HL-60 (cell line): ENCODE data around the gene STX1A.

Source experiments
- DNase-seq, 2 experiments: peaks; one replicate each; pipeline ENCODE4 v3.0.0-alpha.2; 2010 to 2020; ENCODE audit warnings: low read depth in 1 of 2, low spot score in 1 of 2
- H3K27ac ChIP-seq: fragments of 250-450 bp; sonication (Bioruptor Pico); replicated peaks from 2 replicates; pipeline ENCODE4 v1.5.1; 2020; ENCODE audit warnings: mild to moderate bottlenecking, moderate library complexity
- H3K27me3 ChIP-seq: fragments of 250-450 bp; sonication (Bioruptor Pico); 2 replicates; pipeline ENCODE4 v1.5.1; 2021; ENCODE audit warnings: mild to moderate bottlenecking, moderate library complexity; ENCODE audit not compliant: insufficient read depth, poor library complexity, severe bottlenecking
- H3K4me3 ChIP-seq: replicated peaks from 2 replicates; pipeline ENCODE4 v1.5.1; 2011; ENCODE audit warnings: mild to moderate bottlenecking, control low read depth, low read length; ENCODE audit not compliant: insufficient read depth
- CTCF ChIP-seq: IDR thresholded peaks from one replicate; pipeline ENCODE4 v1.5.1; 2011; ENCODE audit warnings: low read length, control low read depth, inconsistent platforms; ENCODE audit not compliant: insufficient read depth
- GABPA ChIP-seq: IDR thresholded peaks from 2 replicates; pipeline ENCODE4 v1.6.1; 2012; ENCODE audit warnings: low read depth
- POLR2AphosphoS5 ChIP-seq: IDR thresholded peaks from 2 replicates; pipeline ENCODE4 v1.6.1; 2012; ENCODE audit warnings: low read depth
- REST ChIP-seq: IDR thresholded peaks from 2 replicates; pipeline ENCODE4 v1.6.1; 2012; ENCODE audit warnings: low read depth; ENCODE audit not compliant: insufficient replicate concordance
- SPI1 ChIP-seq: IDR thresholded peaks from 2 replicates; pipeline ENCODE4 v1.6.1; 2012; ENCODE audit warnings: low read depth, mild to moderate bottlenecking, borderline replicate concordance
- microRNA-seq: library from miRNA; unstranded; fragments of <30 nt; microRNA quantifications from one replicate; pipeline ENCODE4, GENCODE V29; 2018

STX1A gene

GRCh38 chr7:73650524-73650923, 68.9 kb downstream of the STX1A start:
- no peak for DNase-seq
- Histone ChIP-seq H3K27ac (no peak overlapping the region), H3K27me3 (peaks cover 29% of the 10 kb centered on the region), H3K4me3 (no peak overlapping the region)
- TF ChIP-seq REST (no peak), POLR2AphosphoS5 (no peak), CTCF (no peak), SPI1 (no peak), GABPA (no peak)

GRCh38 chr7:73649576-73649975, 69.9 kb downstream of the STX1A start:
- no peak for DNase-seq
- H3K27ac ChIP-seq = no peak overlapping the region
- H3K4me3 ChIP-seq = no peak overlapping the region
- TF ChIP-seq POLR2AphosphoS5 = no peak
- TF ChIP-seq GABPA = no peak
- TF ChIP-seq SPI1 = no peak
- no peak for TF ChIP-seq REST
- no peak for TF ChIP-seq CTCF
- peaks cover 26% of the 10 kb centered on the region for H3K27me3 ChIP-seq

Small RNA genes lying within 50 kb of the gene (microRNA-seq; reads per million reads assigned to microRNA genes)
- 0.90 reads per million for gene MIR4284
